H1 (cell line): ENCODE results near the gene TLCD3B. TPM values are rescaled to one million over a fixed set of nuclear protein-coding genes. Genes with fewer than 3 reads are reported as not detected.

Experiments
- CTCF ChIA-PET: fragments of 300-600 bp; sonication (Branson Sonifier 250); formaldehyde crosslinking; loops from one replicate; lab custom pipeline; 2021; ENCODE audit not compliant: partially characterized antibody; lab: Charles Lee
- POLR2A ChIA-PET: fragments of 300-600 bp; sonication (Branson Sonifier 250); formaldehyde crosslinking; loops from one replicate; lab custom pipeline; 2021; ENCODE audit warnings: inconsistent platforms; ENCODE audit not compliant: partially characterized antibody; lab: Charles Lee
- DNase-seq, 2 experiments: peaks; one replicate each; pipeline versions ENCODE4 v3.0.0 to v3.0.0-alpha.2; 2010 to 2022; ENCODE audit warnings: low spot score in 2 of 2, low read depth in 1 of 2, mixed read lengths in 1 of 2
- FAIRE-seq: peaks from 2 replicates; lab custom pipeline; 2011; peaks lifted over from hg19 to GRCh38; lab: Jason Lieb, UNC
- H2AFZ ChIP-seq: 2 replicates; pipeline ENCODE4 v1.8.1; 2012; ENCODE audit warnings: low read length, inconsistent platforms
- H2AK5ac ChIP-seq: 2 replicates; pipeline ENCODE4 v1.6.1; 2013; ENCODE audit warnings: low read depth, low read length
- H2BK120ac ChIP-seq: replicated peaks from 2 replicates; pipeline ENCODE3; 2013; ENCODE audit warnings: low read depth, low read length, inconsistent platforms
- H2BK12ac ChIP-seq: 2 replicates; pipeline ENCODE4 v1.6.1; 2013; ENCODE audit warnings: low read depth, low read length
- H2BK15ac ChIP-seq: 2 replicates; pipeline ENCODE4 v1.6.1; 2013; ENCODE audit warnings: low read length
- H2BK20ac ChIP-seq: 2 replicates; pipeline ENCODE4 v1.6.1; 2013; ENCODE audit warnings: low read length
- H2BK5ac ChIP-seq: 2 replicates; pipeline ENCODE4 v1.6.1; 2013; ENCODE audit warnings: low read depth, low read length
- H3K14ac ChIP-seq: 2 replicates; pipeline ENCODE4 v1.6.1; 2013; ENCODE audit warnings: inconsistent platforms; ENCODE audit not compliant: insufficient read length
- H3K18ac ChIP-seq: 2 replicates; pipeline ENCODE4 v1.6.1; 2013; ENCODE audit warnings: low read length; ENCODE audit errors: extremely low read depth
- H3K23ac ChIP-seq: 2 replicates; pipeline ENCODE4 v1.6.1; 2013; ENCODE audit warnings: inconsistent platforms; ENCODE audit not compliant: insufficient read length
- H3K23me2 ChIP-seq: 2 replicates; pipeline ENCODE4 v1.6.1; 2013; ENCODE audit warnings: low read depth, low read length
- H3K27ac ChIP-seq: 2 replicates; pipeline ENCODE4 v1.6.1; 2011; ENCODE audit warnings: low read depth, low read length, inconsistent platforms
- H3K27me3 ChIP-seq, 4 experiments: replicated peaks in 1 of 4; 1 replicate in 1 of 4; 2 replicates in 3 of 4; pipeline versions ENCODE4 v1.6.1 to v1.8.1; 2011 to 2013; ENCODE audit warnings: low read length in 3 of 4, mild to moderate bottlenecking in 3 of 4, inconsistent platforms in 2 of 4, mixed read lengths in 2 of 4, moderate library complexity in 1 of 4; ENCODE audit not compliant: control insufficient read depth in 3 of 4, insufficient read depth in 3 of 4; ENCODE audit errors: extremely low read depth in 1 of 4
- H3K36me3 ChIP-seq, 4 experiments: 2 replicates each; pipeline versions ENCODE4 v1.6.1 to v1.8.1; 2011 to 2013; ENCODE audit warnings: mild to moderate bottlenecking in 4 of 4, low read length in 3 of 4, moderate library complexity in 2 of 4, control low read depth in 1 of 4, inconsistent platforms in 1 of 4; ENCODE audit not compliant: insufficient read depth in 4 of 4, control insufficient read depth in 2 of 4
- H3K4ac ChIP-seq: replicated peaks from 2 replicates; pipeline ENCODE3; 2013; ENCODE audit warnings: low read length, low read depth, mixed read lengths, inconsistent platforms; ENCODE audit not compliant: insufficient read length
- H3K4me1 ChIP-seq, 4 experiments: replicated peaks in 1 of 4; 1 replicate in 1 of 4; 2 replicates in 3 of 4; pipeline versions ENCODE4 v1.6.1 to v1.8.1; 2011 to 2013; ENCODE audit warnings: low read length in 3 of 4, inconsistent platforms in 2 of 4, mixed read lengths in 1 of 4; ENCODE audit not compliant: insufficient read depth in 4 of 4, control insufficient read depth in 3 of 4
- H3K4me2 ChIP-seq, 2 experiments: 2 replicates each; pipeline versions ENCODE4 v1.6.1 to v1.8.1; 2011 to 2013; ENCODE audit warnings: low read depth in 2 of 2, low read length in 2 of 2, control low read depth in 1 of 2, inconsistent platforms in 1 of 2, mild to moderate bottlenecking in 1 of 2; ENCODE audit not compliant: insufficient read depth in 1 of 2
- H3K4me3 ChIP-seq, 4 experiments: fragments of 200-600, 300-600 bp in 1 of 4; sonication (generic), shearing (Covaris generic), sonication (Bioruptor Twin) in 1 of 4; 2 replicates each; pipeline versions ENCODE4 v1.5.1 to v1.8.1; 2011 to 2016; ENCODE audit warnings: low read length in 4 of 4, low read depth in 3 of 4, control low read depth in 2 of 4, inconsistent platforms in 2 of 4, mild to moderate bottlenecking in 2 of 4, mixed read lengths in 1 of 4, moderate library complexity in 1 of 4; ENCODE audit not compliant: insufficient read depth in 2 of 4; ENCODE audit errors: extremely low read depth in 1 of 4
- H3K56ac ChIP-seq: replicated peaks from 2 replicates; pipeline ENCODE3; 2013; ENCODE audit warnings: low read depth, mild to moderate bottlenecking, mixed read lengths, low read length, inconsistent platforms; ENCODE audit not compliant: insufficient read length
- H3K79me1 ChIP-seq: 2 replicates; pipeline ENCODE4 v1.6.1; 2013; ENCODE audit warnings: low read depth, low read length, control low read depth
- H3K79me2 ChIP-seq, 2 experiments: 2 replicates each; pipeline versions ENCODE4 v1.6.1 to v1.8.1; 2012 to 2013; ENCODE audit warnings: low read length in 2 of 2, mild to moderate bottlenecking in 2 of 2, inconsistent platforms in 1 of 2; ENCODE audit not compliant: insufficient read depth in 2 of 2, control insufficient read depth in 1 of 2
- H3K9ac ChIP-seq, 4 experiments: replicated peaks in 1 of 4; 1 replicate in 1 of 4; 2 replicates in 3 of 4; pipeline versions ENCODE4 v1.6.1 to v1.8.1; 2011 to 2013; ENCODE audit warnings: low read depth in 3 of 4, low read length in 3 of 4, control low read depth in 2 of 4, mild to moderate bottlenecking in 2 of 4, moderate library complexity in 2 of 4, inconsistent platforms in 1 of 4; ENCODE audit errors: extremely low read depth in 1 of 4
- H3K9me3 ChIP-seq, 2 experiments: 2 replicates each; pipeline versions ENCODE4 v1.6.1 to v1.8.1; 2012 to 2013; ENCODE audit warnings: mild to moderate bottlenecking in 2 of 2, moderate library complexity in 2 of 2, control low read depth in 1 of 2, inconsistent platforms in 1 of 2, low read depth in 1 of 2, low read length in 1 of 2, mixed read lengths in 1 of 2; ENCODE audit not compliant: insufficient read depth in 2 of 2
- H4K20me1 ChIP-seq, 2 experiments: replicated peaks in 1 of 2; 2 replicates each; pipeline versions ENCODE3 to v1.8.1; 2011 to 2013; ENCODE audit warnings: inconsistent platforms in 2 of 2, low read length in 2 of 2, mild to moderate bottlenecking in 1 of 2; ENCODE audit not compliant: insufficient read depth in 2 of 2, control insufficient read depth in 1 of 2
- H4K5ac ChIP-seq: 2 replicates; pipeline ENCODE4 v1.6.1; 2013; ENCODE audit warnings: low read length, low read depth, mixed read lengths, inconsistent platforms; ENCODE audit not compliant: insufficient read length
- H4K8ac ChIP-seq: 2 replicates; pipeline ENCODE4 v1.8.0; 2013; ENCODE audit warnings: mild to moderate bottlenecking, moderate library complexity, low read length, inconsistent platforms; ENCODE audit not compliant: insufficient read depth; ENCODE audit errors: extremely low read depth
- H4K91ac ChIP-seq: replicated peaks from 2 replicates; pipeline ENCODE3; 2013; ENCODE audit warnings: low read length, mixed read lengths, inconsistent platforms; ENCODE audit not compliant: insufficient read length
- BCL11A ChIP-seq, 2 experiments: IDR thresholded peaks; one replicate each; pipeline ENCODE4 v1.6.1; 2011; ENCODE audit warnings: low read depth in 2 of 2, low read length in 2 of 2, mild to moderate bottlenecking in 2 of 2
- EP300 ChIP-seq, 2 experiments: IDR thresholded peaks; 1 replicate in 1 of 2; 2 replicates in 1 of 2; pipeline ENCODE4 v1.6.1; 2011 to 2012; ENCODE audit warnings: low read depth in 2 of 2, low read length in 2 of 2, mild to moderate bottlenecking in 2 of 2, borderline replicate concordance in 1 of 2, inconsistent platforms in 1 of 2, moderate library complexity in 1 of 2
- PHF8 ChIP-seq: fragments of 200-600 bp; sonication (generic); conservative IDR thresholded peaks from 2 replicates; pipeline ENCODE4 v1.7.1; 2012; ENCODE audit warnings: low read depth, mild to moderate bottlenecking, inconsistent platforms, low read length, moderate library complexity
- RFX5 ChIP-seq: IDR thresholded peaks from 2 replicates; pipeline ENCODE4 v1.6.1; 2011; ENCODE audit warnings: low read depth, low read length, improper control_type of control experiment, borderline replicate concordance
- SP4 ChIP-seq: IDR thresholded peaks from 2 replicates; pipeline ENCODE4 v1.6.1; 2012; ENCODE audit warnings: low read length, inconsistent platforms
- WGBS, 2 experiments: shearing (Covaris generic) in 1 of 2; methylation state at CpG; one replicate each; pipeline versions ENCODE4 v1.1.6 to v1.1.7; 2013 to 2015; ENCODE audit warnings: low lambda C conversion rate in 2 of 2, mixed read lengths in 2 of 2, inconsistent platforms in 1 of 2, low coverage in 1 of 2, missing lambda C conversion rate in 1 of 2; ENCODE audit not compliant: insufficient replicate concordance in 2 of 2, insufficient coverage in 1 of 2, insufficient read length in 1 of 2; ENCODE audit errors: extremely low coverage in 1 of 2, missing lambda C conversion rate in 1 of 2; 5-methylcytosine and 5-hydroxymethylcytosine counted together
- polyA plus RNA-seq, 7 experiments: library from polyadenylated mRNA; depleted of rRNA in 3 of 7; stranded (reverse) in 5 of 7; unstranded in 2 of 7; fragments of >200 nt in 5 of 7; fragments of 200-250 nt in 2 of 7; gene quantifications; 1 replicate in 5 of 7; 2 replicates in 1 of 7; 4 replicates in 1 of 7; pipeline versions ENCODE4 v1.2.1 to v1.2.3, GENCODE V29; 2011 to 2013; ENCODE audit warnings: missing spikeins in 2 of 7, mixed read lengths in 2 of 7
- total RNA-seq: library from RNA; stranded (reverse); fragmentation: NEBNext Ultra II Directional; extraction: Animal tissue kit (Norgen Biotek cat#: 25700); gene quantifications from 2 replicates; pipeline ENCODE4 v1.2.1, GENCODE V29; 2021

TLCD3B gene
- total and polyA plus RNA-seq, 2 of the 8 experiments (the other 6 are each of a cell fraction or from before 2014, with no cell fraction given): 15.2 to 26.9 TPM

GRCh38 chr16:29985271-29985811 is 45.7 kb downstream of the TLCD3B start:
- Histone ChIP-seq H2BK12ac (no peak overlapping the region), H3K4ac (no peak overlapping the region), H3K27ac (no peak overlapping the region), H4K8ac (no peak overlapping the region), H3K4me1 (no peaks in the 10 kb centered on the region), H3K79me1 (no peaks in the 10 kb centered on the region), H2AK5ac (no peak overlapping the region), H2BK120ac (no peak overlapping the region), H3K4me3 (no peak overlapping the region), H2AFZ (no peak overlapping the region), H2BK15ac (no peak overlapping the region), H4K20me1 (no peaks in the 10 kb centered on the region), H3K4me2 (no peak overlapping the region), H3K79me2 (no peaks in the 10 kb centered on the region), H3K18ac (no peak overlapping the region), H4K5ac (no peak overlapping the region), H4K91ac (no peak overlapping the region), H3K23ac (no peak overlapping the region), H3K9me3 (no peaks in the 10 kb centered on the region), H3K27me3 (no peaks in the 10 kb centered on the region), H3K36me3 (peaks cover 12 to 66% (median 51%) of the 10 kb centered on the region in 4 experiments), H3K9ac (no peak overlapping the region), H3K23me2 (no peaks in the 10 kb centered on the region), H3K56ac (no peak overlapping the region), H3K14ac (no peak overlapping the region), H2BK20ac (no peak overlapping the region), H2BK5ac (no peak overlapping the region)
- no peak for DNase-seq
- ChIA-PET CTCF (interaction anchor here (1.2 to 1.8 kb wide), 3 partner anchors 10 to 46 kb away, joined by 4 to 7 read pairs (median 7); no protein-coding TSS in a partner anchor), POLR2A (interaction anchor here (0.9 to 2.7 kb wide), 6 partner anchors 9 to 84 kb away, joined by 3 to 14 read pairs (median 4); partner anchors contain the start of gene TAOK2)
- no peak for FAIRE-seq
- no peak for TF ChIP-seq BCL11A (IDR thresholded peaks at IDR 0.05; ENCODE audit: low read depth in 2 of 2, low read length in 2 of 2)
- TF ChIP-seq EP300 (IDR thresholded peaks at IDR 0.05; ENCODE audit: borderline replicate concordance in 1 of 2, low read depth in 2 of 2, low read length in 2 of 2): no peak
- no peak for TF ChIP-seq RFX5
- TF ChIP-seq PHF8: no peak
- TF ChIP-seq SP4: no peak
- 94% methylated on average over 27 of the region's 28 CpGs; no CpG with 5 or more reads in 1 of the 2 experiments for WGBS, 2 experiments
